Esophagus muscularis mucosa (tissue), 3 donors: ENCODE data around the gene TMEM79.

Source experiments
- POLR2A ChIP-seq: fragments of 450-650 bp; IDR thresholded peaks from one replicate; pipeline ENCODE4 v1.6.1; 2017; ENCODE audit warnings: antibody characterized with exemption, moderate library complexity, mild to moderate bottlenecking, low read depth
- POLR2AphosphoS5 ChIP-seq, 2 donors: sonication (generic); formaldehyde crosslinking; IDR thresholded peaks; one replicate each; pipeline ENCODE4 v1.6.1; 2017; ENCODE audit warnings: antibody characterized with exemption in 2 of 2
- TF ChIP-seq, protein P1 (sequence below), 3 experiments: fragments of 200-600 bp in 2 of 3; fragments of 450-650 bp in 1 of 3; sonication (generic) in 2 of 3; IDR thresholded peaks; one replicate each; pipeline ENCODE4 v1.5.1; 2017 to 2019; ENCODE audit warnings: antibody characterized with exemption in 3 of 3, mild to moderate bottlenecking in 2 of 3, moderate library complexity in 1 of 3

DNA sequence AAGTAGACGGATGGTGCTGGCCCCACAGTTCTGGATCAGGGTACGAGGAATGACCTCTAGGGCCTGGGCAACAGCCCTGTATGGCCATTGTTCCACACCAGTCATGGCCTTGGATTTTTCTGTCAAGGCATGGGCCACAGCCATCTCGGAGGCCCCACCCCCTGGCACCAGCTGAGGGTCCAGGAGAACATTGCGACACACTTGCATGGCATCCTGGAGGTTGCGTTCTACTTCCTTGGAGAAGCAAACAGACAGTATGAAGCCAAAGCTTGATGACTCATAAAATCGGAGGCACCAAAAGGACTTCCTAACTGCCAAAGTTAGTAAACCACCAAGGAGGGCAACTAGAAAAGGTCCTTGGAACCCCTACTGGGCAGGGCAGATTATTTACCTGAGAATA, 26.8 kb downstream of the TMEM79 start:
- TF ChIP-seq, protein P1, sequence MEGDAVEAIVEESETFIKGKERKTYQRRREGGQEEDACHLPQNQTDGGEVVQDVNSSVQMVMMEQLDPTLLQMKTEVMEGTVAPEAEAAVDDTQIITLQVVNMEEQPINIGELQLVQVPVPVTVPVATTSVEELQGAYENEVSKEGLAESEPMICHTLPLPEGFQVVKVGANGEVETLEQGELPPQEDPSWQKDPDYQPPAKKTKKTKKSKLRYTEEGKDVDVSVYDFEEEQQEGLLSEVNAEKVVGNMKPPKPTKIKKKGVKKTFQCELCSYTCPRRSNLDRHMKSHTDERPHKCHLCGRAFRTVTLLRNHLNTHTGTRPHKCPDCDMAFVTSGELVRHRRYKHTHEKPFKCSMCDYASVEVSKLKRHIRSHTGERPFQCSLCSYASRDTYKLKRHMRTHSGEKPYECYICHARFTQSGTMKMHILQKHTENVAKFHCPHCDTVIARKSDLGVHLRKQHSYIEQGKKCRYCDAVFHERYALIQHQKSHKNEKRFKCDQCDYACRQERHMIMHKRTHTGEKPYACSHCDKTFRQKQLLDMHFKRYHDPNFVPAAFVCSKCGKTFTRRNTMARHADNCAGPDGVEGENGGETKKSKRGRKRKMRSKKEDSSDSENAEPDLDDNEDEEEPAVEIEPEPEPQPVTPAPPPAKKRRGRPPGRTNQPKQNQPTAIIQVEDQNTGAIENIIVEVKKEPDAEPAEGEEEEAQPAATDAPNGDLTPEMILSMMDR (IDR thresholded peaks at IDR 0.05) = no peak
- no peak for TF ChIP-seq POLR2A
- TF ChIP-seq POLR2AphosphoS5 (IDR thresholded peaks at IDR 0.05) = no peak
